ENCODE data around the gene ZSWIM3.
"Not testable (repeated sequence)": the region's sequence is repeated elsewhere in the genome, so short reads cannot be mapped to it uniquely, and the experiment has no call there.

The ZSWIM3 gene

DNA sequence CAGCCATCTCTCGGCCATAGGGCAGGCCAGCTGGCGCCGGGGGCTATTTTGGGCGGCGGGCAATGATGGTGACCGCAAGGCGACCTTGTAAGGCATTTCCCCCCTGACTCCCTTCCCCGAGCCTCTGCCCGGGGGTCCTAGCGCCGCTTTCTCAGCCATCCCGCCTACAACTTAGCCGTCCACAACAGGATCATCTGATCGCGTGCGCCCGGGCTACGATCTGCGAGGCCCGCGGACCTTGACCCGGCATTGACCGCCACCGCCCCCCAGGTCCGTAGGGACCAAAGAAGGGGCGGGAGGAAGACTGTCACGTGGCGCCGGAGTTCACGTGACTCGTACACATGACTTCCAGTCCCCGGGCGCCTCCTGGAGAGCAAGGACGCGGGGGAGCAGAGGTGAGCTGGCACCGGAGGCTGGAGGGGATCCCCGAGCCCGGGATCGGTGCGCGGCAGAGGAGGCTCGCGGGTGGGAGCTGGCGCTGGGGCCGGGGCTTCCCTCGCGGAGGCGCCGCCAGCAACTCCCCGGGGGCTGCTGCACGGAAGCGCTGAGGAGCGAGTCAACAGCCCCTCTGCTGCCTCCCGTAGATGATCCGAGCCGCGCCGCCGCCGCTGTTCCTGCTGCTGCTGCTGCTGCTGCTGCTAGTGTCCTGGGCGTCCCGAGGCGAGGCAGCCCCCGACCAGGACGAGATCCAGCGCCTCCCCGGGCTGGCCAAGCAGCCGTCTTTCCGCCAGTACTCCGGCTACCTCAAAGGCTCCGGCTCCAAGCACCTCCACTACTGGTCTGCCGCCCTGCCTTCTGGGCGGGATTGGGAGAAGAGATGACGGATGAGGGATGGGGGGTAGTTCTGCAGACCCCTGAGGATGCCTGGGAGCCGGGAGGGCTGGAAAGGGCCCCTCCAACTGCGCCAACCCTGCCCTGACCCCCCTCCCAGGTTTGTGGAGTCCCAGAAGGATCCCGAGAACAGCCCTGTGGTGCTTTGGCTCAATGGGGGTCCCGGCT, 33.9 kb downstream of the ZSWIM3 start, which contains the start of the genes CTSA and NEURL2:
Gene CTSA, plus strand, starts transcription at position 351 of the 999 bp plus-strand sequence. Its CDS starts 234 bp downstream, at position 585.
Gene NEURL2, minus strand, starts transcription at position 224 of the 999 bp plus-strand sequence. Its CDS starts 217 bp downstream, at position 7.
- DNase-seq: peak; percentile 94

DNA sequence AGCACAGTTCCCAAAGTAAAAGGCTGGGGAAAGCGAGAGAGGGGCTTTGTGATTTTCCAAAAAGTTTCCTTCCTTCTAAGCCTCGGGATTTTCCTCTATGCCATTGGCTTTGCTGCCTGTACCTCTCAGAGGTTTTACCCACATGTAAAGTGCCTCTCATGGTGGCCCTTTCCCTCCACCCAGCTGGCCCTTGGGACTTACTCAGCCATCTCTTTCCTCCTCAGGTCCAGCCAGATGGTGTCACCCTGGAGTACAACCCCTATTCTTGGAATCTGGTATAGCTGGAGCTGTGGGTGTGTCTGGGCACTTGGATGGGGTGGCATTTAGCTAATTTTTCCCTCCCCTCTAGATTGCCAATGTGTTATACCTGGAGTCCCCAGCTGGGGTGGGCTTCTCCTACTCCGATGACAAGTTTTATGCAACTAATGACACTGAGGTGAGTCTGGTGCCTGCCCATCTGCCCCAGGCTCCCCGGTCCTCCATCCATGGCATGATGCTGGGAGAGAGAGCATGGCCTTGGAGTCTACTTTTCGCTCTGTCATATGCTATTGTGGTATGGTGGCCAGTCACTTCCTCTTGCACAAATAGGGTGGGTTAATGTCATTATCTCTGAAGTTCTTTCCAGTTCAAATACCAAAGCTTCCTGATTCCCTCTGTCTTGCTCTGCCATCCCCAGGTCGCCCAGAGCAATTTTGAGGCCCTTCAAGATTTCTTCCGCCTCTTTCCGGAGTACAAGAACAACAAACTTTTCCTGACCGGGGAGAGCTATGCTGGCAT, 34.8 kb downstream of the ZSWIM3 start:
- no peak for DNase-seq

DNA sequence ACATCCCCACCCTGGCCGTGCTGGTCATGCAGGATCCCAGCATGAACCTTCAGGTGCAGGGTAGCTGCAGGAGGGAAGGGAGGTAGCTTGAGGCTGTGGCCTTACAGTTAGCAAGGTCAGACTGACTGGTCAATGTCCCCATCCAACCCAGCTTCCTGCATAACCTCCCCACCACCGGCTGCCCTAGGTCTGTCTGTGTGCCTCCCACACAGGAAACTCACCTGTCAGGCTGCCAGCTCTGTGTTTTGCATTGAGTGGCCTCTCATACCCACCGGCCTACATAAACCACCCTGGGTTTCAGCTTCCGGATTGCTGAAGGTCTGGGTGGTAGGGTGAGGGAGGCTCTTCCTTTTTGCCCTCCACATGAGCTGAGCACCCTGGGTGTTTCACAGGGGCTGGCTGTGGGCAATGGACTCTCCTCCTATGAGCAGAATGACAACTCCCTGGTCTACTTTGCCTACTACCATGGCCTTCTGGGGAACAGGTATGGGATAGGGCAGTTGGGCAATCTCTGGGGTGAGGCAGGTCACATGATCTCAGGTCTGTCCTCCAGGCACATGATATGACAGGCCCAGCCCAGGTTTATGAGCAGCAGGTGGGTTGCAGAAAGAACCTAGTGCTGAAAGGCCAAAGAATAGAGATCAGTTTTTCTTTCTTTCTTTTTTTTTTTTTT, 35.5 kb downstream of the ZSWIM3 start:
- DNase-seq: no peak

DNA sequence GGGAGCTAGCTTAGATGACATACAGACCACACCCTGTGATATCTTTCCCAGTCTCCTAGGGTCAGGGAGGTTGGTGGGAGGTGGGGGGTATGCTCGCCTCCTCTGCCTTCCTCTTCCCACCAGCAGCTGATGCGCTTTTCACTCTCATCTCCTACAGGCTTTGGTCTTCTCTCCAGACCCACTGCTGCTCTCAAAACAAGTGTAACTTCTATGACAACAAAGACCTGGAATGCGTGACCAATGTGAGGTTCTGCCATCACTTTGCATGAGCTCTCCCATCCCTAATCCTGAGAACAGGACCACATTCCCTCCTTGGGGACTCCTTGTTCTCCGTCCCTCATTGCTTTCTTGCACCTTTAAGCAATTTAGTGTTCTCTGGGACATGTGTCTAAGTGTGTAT, 36.4 kb downstream of the ZSWIM3 start:
- no peak for DNase-seq

DNA sequence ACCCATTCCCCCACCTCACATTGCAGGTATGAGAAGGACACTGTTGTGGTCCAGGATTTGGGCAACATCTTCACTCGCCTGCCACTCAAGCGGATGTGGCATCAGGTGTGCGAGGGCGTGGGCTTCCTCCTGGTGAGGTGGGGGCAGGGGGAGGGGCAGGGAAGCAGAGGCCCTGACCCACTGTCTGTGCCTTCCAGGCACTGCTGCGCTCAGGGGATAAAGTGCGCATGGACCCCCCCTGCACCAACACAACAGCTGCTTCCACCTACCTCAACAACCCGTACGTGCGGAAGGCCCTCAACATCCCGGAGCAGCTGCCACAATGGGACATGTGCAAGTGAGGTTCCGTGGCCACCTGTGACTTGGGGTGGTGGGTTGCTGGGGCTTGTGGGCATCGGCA, 37.4 kb downstream of the ZSWIM3 start:
- DNase-seq: no peak

DNA sequence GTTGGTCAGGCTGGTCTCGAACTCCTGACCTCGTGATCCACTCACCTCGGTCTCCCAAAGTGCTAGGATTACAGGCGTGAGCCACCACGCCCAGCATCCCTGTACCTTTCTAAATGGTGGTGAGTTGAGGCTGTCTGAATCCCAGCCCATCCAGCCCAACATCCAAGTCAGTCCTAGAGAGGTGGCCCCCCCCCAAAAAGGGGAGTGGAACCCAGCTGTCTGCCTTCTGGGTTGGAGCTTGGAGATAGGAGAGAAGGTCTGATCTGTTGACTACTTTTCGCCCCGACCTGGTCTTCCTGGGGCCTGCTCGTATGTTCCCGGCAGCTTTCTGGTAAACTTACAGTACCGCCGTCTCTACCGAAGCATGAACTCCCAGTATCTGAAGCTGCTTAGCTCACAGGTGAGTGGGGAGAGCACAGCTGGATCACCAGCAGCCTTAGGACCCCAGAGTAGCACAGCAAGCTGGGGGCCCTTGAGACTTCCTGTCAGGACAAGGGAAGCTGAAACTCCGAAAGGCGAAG, 39.3 kb downstream of the ZSWIM3 start:
- no peak for DNase-seq

DNA sequence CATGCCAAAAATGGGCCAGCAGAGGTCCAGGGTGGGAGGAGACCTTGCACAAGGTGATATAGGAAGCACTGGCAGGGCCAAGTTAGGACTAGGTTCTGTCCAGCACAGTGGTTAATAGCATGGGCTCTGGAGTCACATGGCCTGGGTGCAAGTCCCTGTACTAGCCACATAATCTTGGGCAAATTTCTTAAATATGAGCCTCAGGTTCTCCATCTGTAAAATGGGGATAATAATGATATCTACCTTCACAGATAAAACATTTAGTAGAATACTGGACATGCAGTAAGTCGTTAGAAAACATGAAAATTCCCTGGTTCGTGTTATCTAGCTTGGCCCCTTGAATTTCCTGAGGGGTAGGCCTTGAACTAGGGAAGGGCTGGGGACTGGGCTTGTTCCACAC, 39.9 kb downstream of the ZSWIM3 start:
- DNase-seq: no peak

DNA sequence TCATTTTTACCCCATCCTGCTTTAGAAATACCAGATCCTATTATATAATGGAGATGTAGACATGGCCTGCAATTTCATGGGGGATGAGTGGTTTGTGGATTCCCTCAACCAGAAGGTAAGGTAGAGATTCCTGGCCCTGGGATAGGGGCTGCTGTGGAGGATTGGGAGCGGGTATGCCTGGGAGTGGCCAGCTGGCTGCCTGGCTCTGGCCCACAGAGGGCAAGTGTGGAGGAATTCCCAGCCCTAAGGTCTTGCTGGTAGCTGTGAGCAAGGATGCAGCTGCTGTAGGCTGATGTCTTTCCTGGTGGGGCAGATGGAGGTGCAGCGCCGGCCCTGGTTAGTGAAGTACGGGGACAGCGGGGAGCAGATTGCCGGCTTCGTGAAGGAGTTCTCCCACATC, 40.3 kb downstream of the ZSWIM3 start:
- DNase-seq: no peak

DNA sequence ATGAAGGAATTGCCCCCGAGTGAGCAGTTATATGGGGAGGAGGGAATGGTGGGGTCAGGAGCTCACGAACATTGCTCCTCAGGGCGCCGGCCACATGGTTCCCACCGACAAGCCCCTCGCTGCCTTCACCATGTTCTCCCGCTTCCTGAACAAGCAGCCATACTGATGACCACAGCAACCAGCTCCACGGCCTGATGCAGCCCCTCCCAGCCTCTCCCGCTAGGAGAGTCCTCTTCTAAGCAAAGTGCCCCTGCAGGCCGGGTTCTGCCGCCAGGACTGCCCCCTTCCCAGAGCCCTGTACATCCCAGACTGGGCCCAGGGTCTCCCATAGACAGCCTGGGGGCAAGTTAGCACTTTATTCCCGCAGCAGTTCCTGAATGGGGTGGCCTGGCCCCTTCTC, 40.9 kb downstream of the ZSWIM3 start:
- no peak for DNase-seq

DNA sequence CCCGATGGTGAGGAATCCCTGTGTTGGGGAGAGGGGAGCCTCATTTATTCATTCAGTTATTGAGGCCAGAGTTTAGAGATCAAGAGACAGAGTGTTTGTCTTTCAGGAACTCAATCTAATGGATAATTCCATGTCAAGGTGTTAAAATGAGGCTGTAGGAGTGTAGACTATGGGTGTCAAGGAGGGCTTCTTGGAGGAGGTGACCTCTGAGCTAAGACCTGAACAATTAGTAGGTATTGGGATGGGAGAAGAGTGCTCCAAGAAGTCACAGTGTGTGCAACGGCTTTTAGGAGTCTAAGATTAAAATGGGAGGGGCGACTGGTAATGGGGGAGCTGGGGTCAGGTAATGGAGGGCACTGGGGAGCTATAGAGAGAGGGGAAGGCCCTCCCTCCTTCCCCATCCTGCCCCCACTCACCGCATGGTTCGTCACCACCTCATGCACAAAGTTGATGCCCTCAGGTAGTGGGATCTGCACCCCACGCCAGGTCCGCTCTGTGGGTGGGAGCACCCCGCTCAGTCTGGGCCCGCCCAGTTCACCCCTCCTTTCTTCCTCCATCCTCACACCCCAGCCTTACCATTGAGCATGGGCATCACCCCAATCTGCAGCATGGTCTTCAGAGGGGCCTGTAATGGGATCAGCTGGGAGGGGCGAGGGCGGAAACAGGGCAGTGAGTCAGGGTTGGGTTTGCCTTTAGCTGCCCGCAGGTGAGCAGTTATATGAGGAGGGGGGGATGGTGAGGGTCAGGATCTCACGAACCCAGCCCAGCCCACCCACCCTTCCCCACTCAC, 41.8 kb downstream of the ZSWIM3 start:
- no peak for DNase-seq

DNA sequence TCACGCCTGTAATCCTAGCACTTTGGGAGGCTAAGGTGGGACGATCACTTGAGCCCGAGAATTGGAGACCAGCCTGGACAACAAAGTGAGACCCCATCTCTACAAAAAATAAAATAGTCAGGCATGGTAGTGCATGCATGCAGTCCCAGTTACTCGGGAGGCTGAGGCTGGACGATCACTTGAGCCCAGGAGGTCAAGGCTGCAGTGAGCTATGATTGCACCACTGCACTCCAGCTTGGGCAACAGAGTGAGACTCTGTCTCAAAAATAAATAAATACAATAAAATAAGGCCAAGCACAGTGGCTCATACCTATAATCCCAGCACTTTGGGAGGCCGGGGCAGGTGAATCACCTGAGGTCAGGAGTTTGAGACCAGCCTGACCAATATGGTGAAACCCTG, 43.9 kb downstream of the ZSWIM3 start:
- not testable (repeated sequence) for DNase-seq

DNA sequence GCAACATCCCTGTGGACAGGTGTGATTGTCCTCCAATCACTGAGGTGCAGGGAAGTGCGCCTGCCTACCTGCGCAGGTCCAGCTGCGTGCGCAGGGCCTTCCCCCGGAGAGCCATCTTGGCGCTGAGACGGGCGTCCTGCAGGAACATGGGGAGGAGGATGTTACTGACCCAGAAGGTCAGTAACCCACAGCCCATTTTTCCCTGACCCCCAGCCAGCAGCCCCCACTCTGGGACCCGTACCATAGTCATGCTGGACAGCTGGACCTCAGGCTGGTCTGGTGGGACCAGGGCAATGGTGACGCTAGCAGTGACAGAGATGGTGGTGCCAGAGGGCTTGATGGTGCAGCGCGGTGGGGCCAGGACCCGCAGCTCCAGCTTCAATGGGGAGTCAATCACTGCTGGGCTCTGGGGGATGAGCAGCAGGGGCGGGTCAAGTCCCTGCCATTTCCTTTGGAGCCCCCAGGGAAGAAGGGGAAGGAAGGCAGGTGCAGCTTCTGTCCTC, 44.8 kb downstream of the ZSWIM3 start:
- no peak for DNase-seq

DNA sequence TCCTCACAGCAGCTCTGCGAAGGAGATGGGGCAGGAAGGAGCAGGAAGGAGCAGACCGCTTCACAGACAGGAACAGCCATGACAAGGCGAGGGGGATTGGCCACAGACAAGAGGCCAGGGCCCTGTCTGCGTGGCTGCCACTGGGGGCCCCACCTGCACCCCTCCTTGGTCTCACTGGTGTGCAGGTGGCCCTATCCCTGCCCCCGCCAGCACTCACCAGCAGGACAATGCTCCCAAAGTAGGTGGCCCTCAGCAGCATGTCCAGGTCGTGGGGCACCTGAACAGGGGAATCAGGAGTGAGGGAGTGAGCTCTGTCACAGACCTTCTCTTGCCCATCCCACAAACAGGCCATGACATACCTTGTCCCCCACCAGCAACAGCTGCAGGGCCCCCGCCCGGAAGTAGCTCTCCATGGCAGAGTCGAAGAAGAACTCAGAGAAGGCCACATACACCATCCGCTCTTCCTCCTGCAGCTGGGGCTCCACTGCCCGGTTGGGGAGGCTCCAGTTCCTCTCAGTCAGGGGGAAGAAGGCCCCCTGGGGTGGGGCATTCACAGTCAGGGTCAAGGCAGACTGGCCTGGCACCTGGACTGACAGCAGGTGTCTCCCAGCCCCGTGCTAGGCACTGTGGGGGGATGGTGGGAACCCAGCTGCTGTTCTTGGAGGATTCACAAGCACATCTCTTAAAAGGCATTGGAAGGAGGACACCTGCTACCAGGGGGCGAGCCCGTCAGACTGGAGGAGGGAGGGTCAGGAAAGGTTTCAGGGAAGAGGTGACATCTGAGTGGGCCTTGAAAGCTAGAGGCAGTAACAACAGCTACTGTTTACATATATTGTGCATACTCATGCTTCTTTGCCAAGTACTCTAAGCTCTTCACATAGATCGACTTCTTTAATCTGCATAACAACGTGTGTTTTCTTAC, 47.4 kb downstream of the ZSWIM3 start:
- no peak for DNase-seq

DNA sequence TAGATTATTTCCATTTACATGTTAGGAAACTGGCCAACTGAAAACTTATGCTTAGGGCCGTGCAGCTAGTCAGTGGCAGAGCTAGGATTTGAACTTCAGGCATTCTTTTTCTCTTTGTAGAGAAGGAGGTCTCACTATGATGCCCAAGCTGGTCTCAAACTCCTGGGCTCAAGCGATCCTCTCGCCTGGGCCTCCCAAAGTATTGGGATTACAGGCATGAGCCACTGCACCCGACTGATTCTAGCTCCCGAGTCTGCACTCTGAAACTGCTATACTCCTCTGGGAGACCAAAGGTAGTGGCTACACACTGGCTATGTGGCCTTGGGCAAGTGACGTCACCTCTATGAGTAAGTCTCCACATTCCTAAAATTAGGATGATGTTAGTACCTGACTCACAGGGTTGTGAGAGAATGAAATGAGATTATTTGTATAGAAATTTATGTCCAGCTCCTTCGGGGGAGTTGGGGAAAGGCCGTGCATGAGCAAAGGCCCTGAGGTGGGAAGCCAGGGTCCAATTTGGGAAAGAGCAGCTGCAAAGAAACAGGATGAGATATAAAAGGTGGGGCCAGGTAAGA, 48.2 kb downstream of the ZSWIM3 start:
- DNase-seq: no peak

DNA sequence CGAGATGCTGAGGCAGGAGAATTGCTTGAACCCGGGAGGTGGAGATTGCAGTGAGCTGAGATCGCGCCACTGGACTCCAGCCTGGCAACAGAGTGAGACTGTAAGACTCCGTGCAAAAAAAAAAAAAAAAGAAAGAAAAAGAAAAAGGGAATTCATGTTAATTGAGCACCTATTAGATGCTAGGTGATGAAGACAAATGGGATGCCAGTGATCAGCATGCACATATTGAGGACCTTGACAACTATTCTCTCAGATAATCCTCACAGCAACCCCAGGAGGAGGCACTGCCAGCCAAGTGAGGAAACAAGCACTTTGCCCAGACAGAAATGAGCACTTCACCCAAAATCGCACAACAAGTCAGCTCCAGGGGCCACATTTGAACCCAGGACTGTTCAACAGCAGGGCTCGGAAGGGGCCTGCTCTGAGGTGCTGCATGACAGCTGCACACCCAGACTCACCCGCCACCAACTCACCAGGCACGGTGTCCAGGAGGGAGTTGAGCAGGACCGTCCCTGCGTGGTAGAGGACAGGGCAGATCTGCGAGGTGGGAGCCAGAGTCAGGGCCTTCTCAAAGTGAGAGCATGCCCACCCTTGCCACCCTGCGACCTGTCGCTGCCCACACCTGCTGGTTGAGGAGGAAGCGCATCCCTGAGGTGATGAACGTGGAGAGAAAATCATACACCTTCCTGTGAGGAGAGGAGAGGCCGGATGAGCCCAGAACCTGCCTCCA, 50.0 kb downstream of the ZSWIM3 start:
- no peak for DNase-seq

DNA sequence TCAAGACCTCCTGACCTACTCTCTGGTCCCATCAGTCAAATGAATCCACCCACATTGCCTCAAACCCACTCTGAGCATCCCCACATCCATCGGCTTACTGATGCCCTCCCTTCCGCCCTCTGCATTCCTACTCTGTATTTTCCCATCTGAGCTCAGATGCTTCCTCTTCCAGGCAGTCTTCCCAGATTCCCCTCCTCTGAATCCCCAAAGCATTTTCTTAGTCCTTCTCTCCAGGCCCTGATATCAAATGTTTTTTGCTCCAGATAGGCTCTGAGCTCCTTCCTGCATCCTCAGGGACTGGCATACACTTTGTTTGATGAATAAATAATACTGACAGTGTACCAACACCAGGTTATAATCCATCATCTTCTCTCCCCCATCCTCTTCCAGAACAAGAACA, 50.7 kb downstream of the ZSWIM3 start:
- DNase-seq: no peak

DNA sequence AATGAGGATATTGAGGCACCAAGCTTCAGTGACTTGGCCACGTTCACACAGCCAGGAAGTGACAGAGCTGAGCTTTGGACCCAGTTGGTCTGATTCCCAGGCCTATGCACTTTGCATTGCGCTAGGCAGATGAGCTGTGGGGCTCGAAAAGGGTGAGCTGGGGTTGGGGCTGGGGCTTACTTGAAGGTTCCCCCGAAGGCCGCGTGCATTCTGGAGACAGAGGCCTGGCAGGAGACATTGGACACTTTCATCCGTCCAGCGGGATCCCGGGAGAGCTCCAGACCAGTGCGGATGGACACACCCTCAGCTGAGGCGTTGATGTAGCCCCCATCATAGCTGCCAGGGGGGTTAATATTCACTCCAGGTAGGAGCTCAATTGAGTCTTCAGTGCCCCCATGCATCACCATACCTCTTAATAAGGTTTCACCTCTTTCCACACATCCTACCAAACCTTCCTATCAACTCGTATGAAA, 52.0 kb downstream of the ZSWIM3 start:
- no peak for DNase-seq

DNA sequence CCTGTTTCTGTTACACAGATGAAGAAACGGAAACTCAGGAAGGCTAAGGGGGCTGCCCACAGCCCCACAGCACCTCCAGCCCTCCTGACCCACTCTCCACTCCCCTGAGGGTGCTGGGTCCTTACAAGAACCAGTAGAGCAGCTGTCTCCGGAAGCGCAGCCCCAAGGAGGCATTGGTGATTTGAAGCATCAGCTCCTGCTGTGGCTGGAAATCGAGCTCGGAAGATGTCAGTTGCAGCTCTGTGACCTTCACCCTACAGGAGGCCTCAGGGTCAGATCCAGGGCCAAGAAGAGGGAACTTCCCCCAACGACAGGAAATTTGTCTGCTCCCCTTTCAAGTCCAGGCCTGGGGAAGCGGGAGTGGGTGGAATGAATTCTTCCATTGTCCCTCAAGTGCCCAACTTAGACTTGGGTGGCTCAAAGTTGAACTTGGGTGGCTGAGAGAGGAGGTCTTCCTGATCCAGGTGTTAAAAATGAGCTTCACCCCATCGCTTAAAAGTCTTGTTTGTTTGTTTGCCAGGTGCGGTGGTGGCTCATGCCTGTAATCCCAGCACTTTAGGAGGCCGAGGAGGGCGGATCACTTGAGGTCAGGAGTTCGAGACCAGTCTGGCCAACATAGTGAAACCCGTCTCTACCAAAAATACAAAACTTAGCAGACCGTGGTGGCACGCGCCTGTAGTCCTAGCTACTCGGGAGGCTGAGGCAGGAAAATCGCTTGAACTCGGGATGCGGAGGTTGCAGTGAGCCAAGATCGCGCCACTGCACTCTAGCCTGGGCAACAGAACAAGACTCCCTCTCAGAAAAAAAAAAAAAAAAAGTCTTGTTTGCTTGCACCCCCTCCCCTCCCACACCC, 52.6 kb downstream of the ZSWIM3 start:
- no peak for DNase-seq

All from right hindlimb (tissue), 1 donor.